HepG2 (cell line): ENCODE results near the gene RNF113A. TPM values are rescaled to one million over a fixed set of nuclear protein-coding genes. Genes with fewer than 3 reads are reported as not detected.

Experiments
- ATAC-seq: fragments of 200-7000 bp; cut with Tn5 transposase; 3 replicates; pipeline ENCODE4 v1.9.1; 2020; ENCODE audit warnings: mild to moderate bottlenecking, moderate library complexity
- BruUV-seq: library from RNA; stranded (reverse); fragments of 400-500 nt; replicated peaks from 2 replicates; lab custom pipeline; 2021; lab: Mats Ljungman, UMichigan
- CTCF ChIA-PET: fragments of 300-600 bp; formaldehyde crosslinking; extraction: SDS; loops from one replicate; lab custom pipeline; 2021; ENCODE audit warnings: low total read pairs, inconsistent platforms, low intra/inter-chr PET ratio; lab: Yijun Ruan, JAX
- POLR2A ChIA-PET: fragments of 350-600 bp; sonication (Branson Sonifier 250); formaldehyde crosslinking; loops from one replicate; lab custom pipeline; 2020; ENCODE audit warnings: antibody characterized with exemption, inconsistent platforms; lab: Yijun Ruan, JAX
- DNase-seq: peaks from one replicate; pipeline ENCODE4 v3.0.0-alpha.2; 2015; ENCODE audit warnings: low spot score
- FAIRE-seq: peaks from 3 replicates; lab custom pipeline; 2011; peaks lifted over from hg19 to GRCh38; lab: Jason Lieb, UNC
- H2AFZ ChIP-seq: one replicate; pipeline ENCODE4 v1.6.1; 2011; ENCODE audit warnings: low read length, inconsistent platforms
- H3K27ac ChIP-seq: fragments of 300-600 bp; 3 replicates; pipeline ENCODE4 v1.8.0; 2011; ENCODE audit warnings: mixed run types, mild to moderate bottlenecking, mixed read lengths, low read length, inconsistent platforms; ENCODE audit not compliant: insufficient read depth; ENCODE audit errors: extremely low read length
- H3K27me3 ChIP-seq, 2 experiments: fragments of 200-600 bp in 1 of 2; 2 replicates in 1 of 2; 3 replicates in 1 of 2; pipeline versions ENCODE4 v1.6.0 to v1.8.0; 2011; ENCODE audit warnings: low read length in 2 of 2, mild to moderate bottlenecking in 2 of 2, moderate library complexity in 2 of 2, inconsistent platforms in 1 of 2; ENCODE audit not compliant: insufficient read depth in 2 of 2, control insufficient read depth in 1 of 2
- H3K36me3 ChIP-seq, 2 experiments: fragments of 200-600 bp in 1 of 2; replicated peaks in 1 of 2; 2 replicates in 1 of 2; 3 replicates in 1 of 2; pipeline versions ENCODE4 v1.5.1 to v1.8.0; 2011; ENCODE audit warnings: low read length in 2 of 2, inconsistent platforms in 1 of 2; ENCODE audit not compliant: insufficient read depth in 2 of 2, control insufficient read depth in 1 of 2
- H3K4me1 ChIP-seq: 2 replicates; pipeline ENCODE4 v1.5.1; 2012; ENCODE audit warnings: low read length, inconsistent platforms; ENCODE audit not compliant: insufficient read depth
- H3K4me2 ChIP-seq: 2 replicates; pipeline ENCODE4 v1.6.0; 2011; ENCODE audit warnings: low read depth, low read length, inconsistent platforms
- H3K4me3 ChIP-seq, 3 experiments: fragments of 200-600 bp in 1 of 3; sonication (generic), shearing (Covaris generic) in 1 of 3; replicated peaks in 1 of 3; 2 replicates each; pipeline ENCODE4 v1.5.1; 2011 to 2016; ENCODE audit warnings: low read length in 3 of 3, inconsistent platforms in 2 of 3, low read depth in 2 of 3, mild to moderate bottlenecking in 2 of 3, control low read depth in 1 of 3, mixed read lengths in 1 of 3; ENCODE audit not compliant: insufficient read depth in 1 of 3
- H3K79me2 ChIP-seq: one replicate; pipeline ENCODE4 v1.6.1; 2011; ENCODE audit warnings: low read length, inconsistent platforms; ENCODE audit not compliant: insufficient read depth
- H3K9ac ChIP-seq: 2 replicates; pipeline ENCODE4 v1.6.0; 2011; ENCODE audit warnings: mild to moderate bottlenecking, low read depth, low read length, inconsistent platforms; ENCODE audit not compliant: insufficient read depth
- H3K9me3 ChIP-seq: 2 replicates; pipeline ENCODE4 v1.5.1; 2012; ENCODE audit warnings: mild to moderate bottlenecking, low read length
- H4K20me1 ChIP-seq: 2 replicates; pipeline ENCODE4 v1.6.0; 2011; ENCODE audit warnings: inconsistent platforms, mild to moderate bottlenecking, low read length, moderate library complexity; ENCODE audit not compliant: insufficient read depth
- AKAP8 ChIP-seq: sonication (generic); formaldehyde crosslinking; IDR thresholded peaks from 2 replicates; pipeline ENCODE4 v1.5.1; 2020; ENCODE audit warnings: mild to moderate bottlenecking, missing genetic modification reagents
- ATF1 ChIP-seq: IDR thresholded peaks from 2 replicates; pipeline ENCODE4 v1.6.1; 2016; ENCODE audit warnings: mild to moderate bottlenecking, control low read depth
- NCOR1 ChIP-seq: fragments of 200-600 bp; sonication (generic); IDR thresholded peaks from 2 replicates; pipeline ENCODE4 v1.7.0; 2017; ENCODE audit warnings: antibody characterized with exemption, low read length, borderline replicate concordance
- NFKB2 ChIP-seq: sonication (generic); formaldehyde crosslinking; IDR thresholded peaks from 2 replicates; pipeline ENCODE4 v1.4.0; 2020; ENCODE audit warnings: missing genetic modification reagents, borderline replicate concordance
- ZFYVE20 ChIP-seq: sonication (generic); formaldehyde crosslinking; IDR thresholded peaks from 2 replicates; pipeline ENCODE4 v1.8.0; 2023; ENCODE audit warnings: low read depth, mild to moderate bottlenecking, moderate library complexity, missing genetic modification reagents, borderline replicate concordance
- ZIK1 ChIP-seq: sonication (generic); formaldehyde crosslinking; IDR thresholded peaks from 2 replicates; pipeline ENCODE4 v1.5.0; 2020; ENCODE audit warnings: mild to moderate bottlenecking, low read depth, missing genetic modification reagents, borderline replicate concordance
- ZNF143 ChIP-seq: sonication (generic); formaldehyde crosslinking; IDR thresholded peaks from 2 replicates; pipeline ENCODE4 v1.4.0; 2020; ENCODE audit warnings: missing genetic modification reagents
- ZNF296 ChIP-seq: sonication (generic); formaldehyde crosslinking; conservative IDR thresholded peaks from 2 replicates; pipeline ENCODE4 v1.5.0; 2020; ENCODE audit warnings: mild to moderate bottlenecking, missing genetic modification reagents
- ZNF569 ChIP-seq: sonication (generic); formaldehyde crosslinking; IDR thresholded peaks from 2 replicates; pipeline ENCODE4 v1.5.0; 2020; ENCODE audit warnings: mild to moderate bottlenecking, missing genetic modification reagents, moderate library complexity, borderline replicate concordance
- ZNF761 ChIP-seq: sonication (generic); formaldehyde crosslinking; conservative IDR thresholded peaks from 2 replicates; pipeline ENCODE4 v1.4.0; 2020; ENCODE audit warnings: mild to moderate bottlenecking, missing genetic modification reagents
- ZNF775 ChIP-seq: sonication (generic); formaldehyde crosslinking; IDR thresholded peaks from 2 replicates; pipeline ENCODE4 v1.4.0; 2020; ENCODE audit warnings: missing genetic modification reagents, mild to moderate bottlenecking, moderate library complexity, borderline replicate concordance
- ZSCAN12 ChIP-seq: sonication (generic); formaldehyde crosslinking; IDR thresholded peaks from 2 replicates; pipeline ENCODE4 v1.9.0; 2021; ENCODE audit warnings: mild to moderate bottlenecking, missing genetic modification reagents
- WGBS: methylation state at CpG from one replicate; pipeline ENCODE4 v1.1.6; 2017; ENCODE audit warnings: low lambda C conversion rate; 5-methylcytosine and 5-hydroxymethylcytosine counted together
- in situ Hi-C: cut with HindIII; loops from 2 replicates; pipeline ENCODE4 v1.10.0; 2017; ENCODE audit warnings: low pct_unique_long_range_greater_than_20kb; ENCODE audit not compliant: extremely low pct_ligation_motif_present
- intact Hi-C: fragments of 100-400 bp; cut with micrococcal nuclease; formaldehyde crosslinking; loops from one replicate; pipeline ENCODE4 v1.10.0; 2022; ENCODE audit not compliant: unreplicated experiment
- polyA plus RNA-seq, 8 experiments: library from polyadenylated mRNA; depleted of rRNA in 3 of 8; stranded (reverse) in 7 of 8; unstranded in 1 of 8; fragments of >200 nt; fragmentation: Illumina TruSeq in 4 of 8; extraction: Trizol in 4 of 8; gene quantifications; 2 replicates each; pipeline versions ENCODE4 v1.2.1 to v1.2.3, GENCODE V29; 2011 to 2016; ENCODE audit warnings: low read depth in 4 of 8, missing spikeins in 1 of 8, mixed read lengths in 1 of 8; ENCODE audit not compliant: insufficient read depth in 1 of 8
- total RNA-seq, 5 experiments: library from RNA; depleted of rRNA; stranded (reverse); fragments of >200 nt; fragmentation: Illumina TruSeq; extraction: Trizol; gene quantifications; 2 replicates each; pipeline ENCODE4 v1.2.3, GENCODE V29; 2016; ENCODE audit warnings: low read depth in 1 of 5
- TF ChIP-seq, protein P1 (sequence below): sonication (generic); formaldehyde crosslinking; IDR thresholded peaks from 2 replicates; pipeline ENCODE4 v1.5.0; 2020; ENCODE audit warnings: mild to moderate bottlenecking, missing genetic modification reagents
- TF ChIP-seq, protein P2 (sequence below): sonication (generic); formaldehyde crosslinking; IDR thresholded peaks from 2 replicates; pipeline ENCODE4 v1.8.0; 2022; ENCODE audit warnings: mild to moderate bottlenecking, missing genetic modification reagents, moderate library complexity

RNF113A gene
- total and polyA plus RNA-seq, 2 of the 13 experiments (the other 11 are each of a cell fraction or from before 2014, with no cell fraction given) = 14.0 to 15.4 TPM

- POLR2A ChIA-PET = no interaction called here
- intact Hi-C loops = no loop called here
Measured at GRCh38 chrX:119900976-119901375, 29.4 kb upstream of the RNF113A start.

More at GRCh38 chrX:119900976-119901375, 29.4 kb upstream of the RNF113A start:
- ATAC-seq (no peak), FAIRE-seq (no peak), DNase-seq (no peak)
- CTCF ChIA-PET = no interaction called here
- Histone ChIP-seq H3K36me3 (no peaks in the 10 kb centered on the region), H3K79me2 (no peaks in the 10 kb centered on the region), H3K4me2 (no peak overlapping the region), H3K27me3 (no peaks in the 10 kb centered on the region), H2AFZ (no peak overlapping the region), H3K4me3 (no peak overlapping the region), H3K27ac (no peak overlapping the region), H4K20me1 (no peaks in the 10 kb centered on the region), H3K9ac (no peak overlapping the region), H3K9me3 (no peaks in the 10 kb centered on the region), H3K4me1 (no peaks in the 10 kb centered on the region)
- in situ Hi-C loops = no loop called here
- 100% methylated on average over 1 of the region's 1 CpG for WGBS
- no peak for TF ChIP-seq NFKB2
- TF ChIP-seq ZSCAN12 (CRISPR knock-in tag) = no peak
- TF ChIP-seq, protein P1, sequence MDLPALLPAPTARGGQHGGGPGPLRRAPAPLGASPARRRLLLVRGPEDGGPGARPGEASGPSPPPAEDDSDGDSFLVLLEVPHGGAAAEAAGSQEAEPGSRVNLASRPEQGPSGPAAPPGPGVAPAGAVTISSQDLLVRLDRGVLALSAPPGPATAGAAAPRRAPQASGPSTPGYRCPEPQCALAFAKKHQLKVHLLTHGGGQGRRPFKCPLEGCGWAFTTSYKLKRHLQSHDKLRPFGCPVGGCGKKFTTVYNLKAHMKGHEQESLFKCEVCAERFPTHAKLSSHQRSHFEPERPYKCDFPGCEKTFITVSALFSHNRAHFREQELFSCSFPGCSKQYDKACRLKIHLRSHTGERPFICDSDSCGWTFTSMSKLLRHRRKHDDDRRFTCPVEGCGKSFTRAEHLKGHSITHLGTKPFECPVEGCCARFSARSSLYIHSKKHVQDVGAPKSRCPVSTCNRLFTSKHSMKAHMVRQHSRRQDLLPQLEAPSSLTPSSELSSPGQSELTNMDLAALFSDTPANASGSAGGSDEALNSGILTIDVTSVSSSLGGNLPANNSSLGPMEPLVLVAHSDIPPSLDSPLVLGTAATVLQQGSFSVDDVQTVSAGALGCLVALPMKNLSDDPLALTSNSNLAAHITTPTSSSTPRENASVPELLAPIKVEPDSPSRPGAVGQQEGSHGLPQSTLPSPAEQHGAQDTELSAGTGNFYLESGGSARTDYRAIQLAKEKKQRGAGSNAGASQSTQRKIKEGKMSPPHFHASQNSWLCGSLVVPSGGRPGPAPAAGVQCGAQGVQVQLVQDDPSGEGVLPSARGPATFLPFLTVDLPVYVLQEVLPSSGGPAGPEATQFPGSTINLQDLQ (CRISPR knock-in tag) = no peak
- TF ChIP-seq ZNF775 (CRISPR knock-in tag) = no peak
- no peak for TF ChIP-seq ZNF296
- TF ChIP-seq ZNF569 = no peak
- no peak for TF ChIP-seq ATF1 (CRISPR knock-in tag)
- TF ChIP-seq AKAP8 (CRISPR knock-in tag) = no peak
- no peak for TF ChIP-seq ZNF143
- TF ChIP-seq ZNF761 (CRISPR knock-in tag) = no peak
- TF ChIP-seq, protein P2, sequence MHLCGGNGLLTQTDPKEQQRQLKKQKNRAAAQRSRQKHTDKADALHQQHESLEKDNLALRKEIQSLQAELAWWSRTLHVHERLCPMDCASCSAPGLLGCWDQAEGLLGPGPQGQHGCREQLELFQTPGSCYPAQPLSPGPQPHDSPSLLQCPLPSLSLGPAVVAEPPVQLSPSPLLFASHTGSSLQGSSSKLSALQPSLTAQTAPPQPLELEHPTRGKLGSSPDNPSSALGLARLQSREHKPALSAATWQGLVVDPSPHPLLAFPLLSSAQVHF = no peak
- no peak for TF ChIP-seq NCOR1
- no peak for TF ChIP-seq ZIK1 (CRISPR knock-in tag)
- TF ChIP-seq ZFYVE20 (CRISPR knock-in tag) = no peak
- BruUV-seq = no TSS peak
